A549 (cell line): ENCODE data around the gene FGD4.

Experiments used
- CTCF ChIP-seq: fragments of >200 bp; sonication (Bioruptor Twin); formaldehyde crosslinking; IDR thresholded peaks from 3 replicates; pipeline ENCODE4 v1.5.1; 2016
- ELK1 ChIP-seq: fragments of 150-350 bp; IDR thresholded peaks from 2 replicates; pipeline ENCODE4 v1.6.1; 2014; ENCODE audit warnings: low read depth, mild to moderate bottlenecking, low read length
- EP300 ChIP-seq, 2 experiments: fragments of >200 bp; sonication (Bioruptor Twin); formaldehyde crosslinking; IDR thresholded peaks; 2 replicates in 1 of 2; 3 replicates in 1 of 2; pipeline ENCODE4 v1.6.1; 2016 to 2017
- HDAC2 ChIP-seq: fragments of 200-600 bp; sonication (generic); IDR thresholded peaks from 2 replicates; pipeline ENCODE4 v1.6.1; 2016
- JUN ChIP-seq, 2 experiments: fragments of >200 bp; sonication (Bioruptor Twin); formaldehyde crosslinking; IDR thresholded peaks; 2 replicates in 1 of 2; 3 replicates in 1 of 2; pipeline ENCODE4 v1.6.1; 2016 to 2017
- JUNB ChIP-seq: fragments of >200 bp; sonication (Bioruptor Twin); formaldehyde crosslinking; IDR thresholded peaks from 2 replicates; pipeline ENCODE4 v1.6.1; 2016
- PHF8 ChIP-seq: fragments of 200-600 bp; sonication (generic); IDR thresholded peaks from 2 replicates; pipeline ENCODE4 v1.6.1; 2016; ENCODE audit warnings: low read depth, mild to moderate bottlenecking, antibody characterized with exemption, moderate library complexity, borderline replicate concordance
- POLR2A ChIP-seq: IDR thresholded peaks from 2 replicates; pipeline ENCODE4 v1.6.1; 2012; ENCODE audit warnings: mild to moderate bottlenecking, low read length
- RCOR1 ChIP-seq: fragments of 150-350 bp; IDR thresholded peaks from 2 replicates; pipeline ENCODE4 v1.6.1; 2014; ENCODE audit warnings: antibody characterized with exemption, low read length, low read depth
- REST ChIP-seq: fragments of 200-600 bp; sonication (generic); IDR thresholded peaks from 2 replicates; pipeline ENCODE4 v1.6.1; 2016; ENCODE audit warnings: antibody characterized with exemption, mild to moderate bottlenecking, moderate library complexity
- RFX5 ChIP-seq: fragments of 450-650 bp; IDR thresholded peaks from 2 replicates; pipeline ENCODE4 v1.7.1; 2014; ENCODE audit warnings: antibody characterized with exemption, mild to moderate bottlenecking, moderate library complexity
- TF ChIP-seq, protein P1 (sequence below): IDR thresholded peaks from 2 replicates; pipeline ENCODE4 v1.6.1; 2012

DNA sequence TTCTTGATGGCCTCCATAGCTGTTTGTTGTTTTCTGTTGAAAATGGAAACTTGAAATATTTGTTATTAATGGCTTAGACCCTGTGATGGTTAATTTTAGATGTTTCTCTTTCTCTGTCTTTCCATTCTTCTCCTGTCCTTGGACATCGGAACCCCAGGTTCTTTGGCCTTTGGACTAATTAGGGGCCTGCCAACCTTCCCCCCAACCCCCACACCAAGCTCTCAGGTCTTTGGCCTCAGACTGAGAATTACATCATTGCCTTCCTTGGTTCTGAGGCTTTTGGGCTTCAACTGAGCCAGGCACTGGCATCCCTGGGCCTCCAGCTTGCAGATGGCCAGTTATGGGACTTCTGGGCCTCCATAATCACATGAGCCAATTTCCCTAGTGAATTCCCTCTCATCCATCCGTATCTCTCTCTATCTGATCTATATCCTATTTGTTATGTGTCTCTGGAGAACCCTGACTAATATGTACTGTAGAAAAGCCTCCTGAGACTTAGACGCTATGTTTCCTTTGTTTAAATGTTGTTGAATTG lies 71.6 kb downstream of the FGD4 start:
- no peak for TF ChIP-seq RFX5
- TF ChIP-seq, protein P1, sequence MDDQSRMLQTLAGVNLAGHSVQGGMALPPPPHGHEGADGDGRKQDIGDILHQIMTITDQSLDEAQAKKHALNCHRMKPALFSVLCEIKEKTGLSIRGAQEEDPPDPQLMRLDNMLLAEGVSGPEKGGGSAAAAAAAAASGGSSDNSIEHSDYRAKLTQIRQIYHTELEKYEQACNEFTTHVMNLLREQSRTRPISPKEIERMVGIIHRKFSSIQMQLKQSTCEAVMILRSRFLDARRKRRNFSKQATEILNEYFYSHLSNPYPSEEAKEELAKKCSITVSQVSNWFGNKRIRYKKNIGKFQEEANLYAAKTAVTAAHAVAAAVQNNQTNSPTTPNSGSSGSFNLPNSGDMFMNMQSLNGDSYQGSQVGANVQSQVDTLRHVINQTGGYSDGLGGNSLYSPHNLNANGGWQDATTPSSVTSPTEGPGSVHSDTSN: no peak
- TF ChIP-seq REST: no peak
- TF ChIP-seq HDAC2: no peak
- TF ChIP-seq RCOR1: no peak
- TF ChIP-seq POLR2A: no peak
- no peak for TF ChIP-seq CTCF
- TF ChIP-seq PHF8: no peak
- no peak for TF ChIP-seq JUNB
- TF ChIP-seq JUN (IDR thresholded peaks at IDR 0.05): no peak
- no peak for TF ChIP-seq ELK1
- TF ChIP-seq EP300 (IDR thresholded peaks at IDR 0.05): no peak
